Measurements from ENCODE around the gene TNKS1BP1.

DNA sequence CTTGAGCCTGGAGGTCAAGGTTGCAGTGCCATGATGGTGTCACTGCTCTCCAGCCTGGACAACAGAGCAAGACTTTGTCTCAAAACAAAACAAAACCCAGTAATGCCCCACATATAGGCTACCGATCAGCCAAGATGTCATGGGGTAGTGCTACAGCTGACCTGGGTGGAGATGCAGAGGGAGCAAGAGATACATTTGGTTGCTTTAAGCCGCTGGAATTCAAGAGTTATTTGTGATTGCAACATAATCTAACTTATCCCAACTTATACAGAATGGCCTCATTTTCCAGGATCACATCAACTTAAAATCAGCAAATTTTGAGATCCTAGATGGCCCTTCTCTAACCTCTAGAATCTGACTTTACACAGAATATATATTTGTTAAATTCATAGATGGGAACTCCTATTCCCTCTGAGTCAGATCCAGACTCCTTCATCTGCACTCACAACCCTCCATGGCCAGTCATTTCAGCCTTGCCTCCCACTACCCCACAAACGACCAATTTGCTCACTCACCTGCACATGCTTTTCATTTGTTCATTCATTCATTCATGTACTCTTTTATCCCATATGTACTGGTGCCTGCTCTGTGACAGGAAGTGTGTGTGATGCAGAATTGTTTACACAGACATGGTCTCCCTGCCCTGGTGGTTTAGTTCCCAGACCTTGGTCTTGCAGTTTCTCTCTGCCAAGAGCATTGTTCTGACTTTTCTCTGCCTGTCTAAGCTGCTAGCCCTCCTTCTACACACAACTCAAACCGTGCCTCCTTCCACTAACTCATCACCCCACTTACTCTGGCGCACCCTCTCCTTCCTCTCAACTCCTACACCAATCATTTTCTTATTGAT lies 63.6 kb downstream of the TNKS1BP1 start:
- TF ChIP-seq, protein P1, sequence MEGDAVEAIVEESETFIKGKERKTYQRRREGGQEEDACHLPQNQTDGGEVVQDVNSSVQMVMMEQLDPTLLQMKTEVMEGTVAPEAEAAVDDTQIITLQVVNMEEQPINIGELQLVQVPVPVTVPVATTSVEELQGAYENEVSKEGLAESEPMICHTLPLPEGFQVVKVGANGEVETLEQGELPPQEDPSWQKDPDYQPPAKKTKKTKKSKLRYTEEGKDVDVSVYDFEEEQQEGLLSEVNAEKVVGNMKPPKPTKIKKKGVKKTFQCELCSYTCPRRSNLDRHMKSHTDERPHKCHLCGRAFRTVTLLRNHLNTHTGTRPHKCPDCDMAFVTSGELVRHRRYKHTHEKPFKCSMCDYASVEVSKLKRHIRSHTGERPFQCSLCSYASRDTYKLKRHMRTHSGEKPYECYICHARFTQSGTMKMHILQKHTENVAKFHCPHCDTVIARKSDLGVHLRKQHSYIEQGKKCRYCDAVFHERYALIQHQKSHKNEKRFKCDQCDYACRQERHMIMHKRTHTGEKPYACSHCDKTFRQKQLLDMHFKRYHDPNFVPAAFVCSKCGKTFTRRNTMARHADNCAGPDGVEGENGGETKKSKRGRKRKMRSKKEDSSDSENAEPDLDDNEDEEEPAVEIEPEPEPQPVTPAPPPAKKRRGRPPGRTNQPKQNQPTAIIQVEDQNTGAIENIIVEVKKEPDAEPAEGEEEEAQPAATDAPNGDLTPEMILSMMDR (IDR thresholded peaks at IDR 0.05): no peak
- TF ChIP-seq POLR2A (IDR thresholded peaks at IDR 0.05; ENCODE audit: low read length) (no peak), MAFK (IDR thresholded peaks at IDR 0.05; ENCODE audit: partially characterized antibody) (no peak), JUN (IDR thresholded peaks at IDR 0.05) (no peak), CHD4 (IDR thresholded peaks at IDR 0.05; ENCODE audit: borderline replicate concordance) (no peak), PHF8 (IDR thresholded peaks at IDR 0.05; ENCODE audit: borderline replicate concordance, low read depth) (no peak)
- TF ChIP-seq, protein P2, sequence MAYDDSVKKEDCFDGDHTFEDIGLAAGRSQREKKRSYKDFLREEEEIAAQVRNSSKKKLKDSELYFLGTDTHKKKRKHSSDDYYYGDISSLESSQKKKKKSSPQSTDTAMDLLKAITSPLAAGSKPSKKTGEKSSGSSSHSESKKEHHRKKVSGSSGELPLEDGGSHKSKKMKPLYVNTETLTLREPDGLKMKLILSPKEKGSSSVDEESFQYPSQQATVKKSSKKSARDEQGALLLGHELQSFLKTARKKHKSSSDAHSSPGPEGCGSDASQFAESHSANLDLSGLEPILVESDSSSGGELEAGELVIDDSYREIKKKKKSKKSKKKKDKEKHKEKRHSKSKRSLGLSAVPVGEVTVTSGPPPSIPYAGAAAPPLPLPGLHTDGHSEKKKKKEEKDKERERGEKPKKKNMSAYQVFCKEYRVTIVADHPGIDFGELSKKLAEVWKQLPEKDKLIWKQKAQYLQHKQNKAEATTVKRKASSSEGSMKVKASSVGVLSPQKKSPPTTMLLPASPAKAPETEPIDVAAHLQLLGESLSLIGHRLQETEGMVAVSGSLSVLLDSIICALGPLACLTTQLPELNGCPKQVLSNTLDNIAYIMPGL (CRISPR knock-in tag; IDR thresholded peaks at IDR 0.05; ENCODE audit: borderline replicate concordance): no peak
- TF ChIP-seq, protein P3, sequence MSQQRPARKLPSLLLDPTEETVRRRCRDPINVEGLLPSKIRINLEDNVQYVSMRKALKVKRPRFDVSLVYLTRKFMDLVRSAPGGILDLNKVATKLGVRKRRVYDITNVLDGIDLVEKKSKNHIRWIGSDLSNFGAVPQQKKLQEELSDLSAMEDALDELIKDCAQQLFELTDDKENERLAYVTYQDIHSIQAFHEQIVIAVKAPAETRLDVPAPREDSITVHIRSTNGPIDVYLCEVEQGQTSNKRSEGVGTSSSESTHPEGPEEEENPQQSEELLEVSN (IDR thresholded peaks at IDR 0.05; ENCODE audit: borderline replicate concordance, low read depth): no peak
- TF ChIP-seq, protein P4, sequence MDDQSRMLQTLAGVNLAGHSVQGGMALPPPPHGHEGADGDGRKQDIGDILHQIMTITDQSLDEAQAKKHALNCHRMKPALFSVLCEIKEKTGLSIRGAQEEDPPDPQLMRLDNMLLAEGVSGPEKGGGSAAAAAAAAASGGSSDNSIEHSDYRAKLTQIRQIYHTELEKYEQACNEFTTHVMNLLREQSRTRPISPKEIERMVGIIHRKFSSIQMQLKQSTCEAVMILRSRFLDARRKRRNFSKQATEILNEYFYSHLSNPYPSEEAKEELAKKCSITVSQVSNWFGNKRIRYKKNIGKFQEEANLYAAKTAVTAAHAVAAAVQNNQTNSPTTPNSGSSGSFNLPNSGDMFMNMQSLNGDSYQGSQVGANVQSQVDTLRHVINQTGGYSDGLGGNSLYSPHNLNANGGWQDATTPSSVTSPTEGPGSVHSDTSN (IDR thresholded peaks at IDR 0.05): no peak
- TF ChIP-seq, protein P5, sequence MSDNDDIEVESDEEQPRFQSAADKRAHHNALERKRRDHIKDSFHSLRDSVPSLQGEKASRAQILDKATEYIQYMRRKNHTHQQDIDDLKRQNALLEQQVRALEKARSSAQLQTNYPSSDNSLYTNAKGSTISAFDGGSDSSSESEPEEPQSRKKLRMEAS (IDR thresholded peaks at IDR 0.05): no peak
- TF ChIP-seq, protein P6, sequence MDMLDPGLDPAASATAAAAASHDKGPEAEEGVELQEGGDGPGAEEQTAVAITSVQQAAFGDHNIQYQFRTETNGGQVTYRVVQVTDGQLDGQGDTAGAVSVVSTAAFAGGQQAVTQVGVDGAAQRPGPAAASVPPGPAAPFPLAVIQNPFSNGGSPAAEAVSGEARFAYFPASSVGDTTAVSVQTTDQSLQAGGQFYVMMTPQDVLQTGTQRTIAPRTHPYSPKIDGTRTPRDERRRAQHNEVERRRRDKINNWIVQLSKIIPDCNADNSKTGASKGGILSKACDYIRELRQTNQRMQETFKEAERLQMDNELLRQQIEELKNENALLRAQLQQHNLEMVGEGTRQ (IDR thresholded peaks at IDR 0.05): no peak

Data from A549 (cell line).